ENCODE data around the gene ALG11. TPM values are rescaled to one million over a fixed set of nuclear protein-coding genes. Genes with fewer than 3 reads are reported as not detected.

Gene ALG11
- total and polyA plus RNA-seq, 12 donors, result 2.8 to 24.9 (median 21.0) TPM

GRCh38 chr13:52016296-52016695 lies 4.1 kb downstream of the ALG11 start:
- peaks cover 0 to 23% (median 17%) of the 10 kb centered on the region in 9 donors for H3K4me1 ChIP-seq
- H3K27me3 ChIP-seq, result peaks cover 0 to 3% (median 0%) of the 10 kb centered on the region in 7 donors
- no peak overlapping the region for H3K4me3 ChIP-seq
- peaks cover 0 to 48% (median 10%) of the 10 kb centered on the region in 9 donors for H3K36me3 ChIP-seq
- TF ChIP-seq CTCF (IDR thresholded peaks at IDR 0.05), result no peak
- ATAC-seq (no peak), DNase-seq (no peak)
- 97 to 100% methylated on average over 3 of the region's 3 CpGs for WGBS, 2 donors
- H3K27ac ChIP-seq, result no peak overlapping the region
- no peaks in the 10 kb centered on the region for H3K9me3 ChIP-seq
- intact Hi-C loops (cut with DNase I), result loop anchor here in 1 of 10 donors (10.0 kb wide), 1 partner anchor 201 kb away; no protein-coding TSS in a partner anchor

DNA sequence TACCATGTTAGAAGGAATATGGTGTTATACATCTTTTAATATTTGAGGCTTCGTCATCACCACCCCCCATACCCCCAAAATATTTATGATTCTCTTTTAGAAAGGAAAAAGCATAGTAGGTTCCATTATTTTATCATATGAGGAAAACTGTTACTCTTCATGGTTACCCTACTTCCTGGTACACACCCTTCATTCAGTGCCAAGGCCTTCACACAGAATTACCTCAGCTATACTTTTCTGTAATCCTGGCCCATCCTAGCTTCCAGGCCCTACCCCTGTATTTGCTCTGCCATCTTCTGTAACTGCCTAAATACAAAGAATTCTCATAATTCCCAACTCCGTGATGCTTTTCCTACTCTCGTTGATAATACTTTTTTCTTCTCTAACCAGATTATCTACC lies 8.0 kb downstream of the ALG11 start:
- Histone ChIP-seq H3K4me3 (no peak overlapping the region), H3K36me3 (peaks cover 0 to 86% (median 23%) of the 10 kb centered on the region in 9 donors), H3K9me3 (no peaks in the 10 kb centered on the region), H3K27me3 (no peaks in the 10 kb centered on the region), H3K4me1 (no peaks in the 10 kb centered on the region), H3K27ac (no peak overlapping the region)
- DNase-seq, result no peak
- TF ChIP-seq CTCF (IDR thresholded peaks at IDR 0.05), result no peak
- intact Hi-C loops (cut with DNase I), result no loop called here
- WGBS, 2 donors, result 96% methylated on average over 3 of the region's 3 CpGs
- ATAC-seq, result no peak

- 98% methylated on average over 2 of the region's 2 CpGs for WGBS, 2 donors
- ATAC-seq, result no peak
- H3K36me3 ChIP-seq, result peaks cover 0 to 99% (median 23%) of the 10 kb centered on the region in 9 donors
- H3K4me3 ChIP-seq, result no peak overlapping the region
- no peaks in the 10 kb centered on the region for H3K27me3 ChIP-seq
- intact Hi-C loops (cut with DNase I), result no loop called here
- peaks cover 0 to 7% (median 0%) of the 10 kb centered on the region in 9 donors for H3K4me1 ChIP-seq
- no peak for TF ChIP-seq CTCF (IDR thresholded peaks at IDR 0.05)
- H3K9me3 ChIP-seq, result no peaks in the 10 kb centered on the region
- no peak for DNase-seq
- no peak overlapping the region for H3K27ac ChIP-seq
These were observed 10.2 kb downstream of the ALG11 start for GRCh38 chr13:52022356-52022755.

GRCh38 chr13:52024481-52024880 lies 12.3 kb downstream of the ALG11 start, which contains the start of gene UTP14C:
TSS of gene UTP14C (plus strand) at chr13:52024691. CDS start at chr13:52028805, 4,114 bp downstream.
- DNase-seq (no peak), ATAC-seq (no peak)
- no peak for TF ChIP-seq CTCF (IDR thresholded peaks at IDR 0.05)
- Histone ChIP-seq H3K4me3 (no peak within 1 kb of the TSS), H3K36me3 (peaks cover 0 to 99% (median 23%) of the 10 kb centered on the region in 9 donors), H3K4me1 (peaks cover 0 to 7% (median 0%) of the 10 kb centered on the region in 9 donors), H3K9me3 (no peaks in the 10 kb centered on the region), H3K27ac (no peak within 1 kb of the TSS), H3K27me3 (no peaks in the 10 kb centered on the region)
- intact Hi-C loops (cut with DNase I), result no loop called here
- WGBS, 2 donors, result 98 to 99% methylated on average over 3 of the region's 3 CpGs

Data from heart right ventricle (tissue), 16 donors.